T47D (cell line): ENCODE measurements around the gene ZNF431.

ENCODE experiments used
- DNase-seq, 2 experiments: peaks; one replicate each; pipeline versions ENCODE4 v3.0.0 to v3.0.0-alpha.2; 2011 to 2012; ENCODE audit warnings: low read depth in 1 of 2, low spot score in 1 of 2
- JUND ChIP-seq: IDR thresholded peaks from 2 replicates; pipeline ENCODE4 v1.6.1; 2012; ENCODE audit warnings: low read depth
- in situ Hi-C: cut with HindIII; loops from 2 replicates; pipeline ENCODE4 v1.10.0; 2016; ENCODE audit warnings: low sequenced_read_pairs, low pct_unique_long_range_greater_than_20kb

Gene ZNF431

DNA sequence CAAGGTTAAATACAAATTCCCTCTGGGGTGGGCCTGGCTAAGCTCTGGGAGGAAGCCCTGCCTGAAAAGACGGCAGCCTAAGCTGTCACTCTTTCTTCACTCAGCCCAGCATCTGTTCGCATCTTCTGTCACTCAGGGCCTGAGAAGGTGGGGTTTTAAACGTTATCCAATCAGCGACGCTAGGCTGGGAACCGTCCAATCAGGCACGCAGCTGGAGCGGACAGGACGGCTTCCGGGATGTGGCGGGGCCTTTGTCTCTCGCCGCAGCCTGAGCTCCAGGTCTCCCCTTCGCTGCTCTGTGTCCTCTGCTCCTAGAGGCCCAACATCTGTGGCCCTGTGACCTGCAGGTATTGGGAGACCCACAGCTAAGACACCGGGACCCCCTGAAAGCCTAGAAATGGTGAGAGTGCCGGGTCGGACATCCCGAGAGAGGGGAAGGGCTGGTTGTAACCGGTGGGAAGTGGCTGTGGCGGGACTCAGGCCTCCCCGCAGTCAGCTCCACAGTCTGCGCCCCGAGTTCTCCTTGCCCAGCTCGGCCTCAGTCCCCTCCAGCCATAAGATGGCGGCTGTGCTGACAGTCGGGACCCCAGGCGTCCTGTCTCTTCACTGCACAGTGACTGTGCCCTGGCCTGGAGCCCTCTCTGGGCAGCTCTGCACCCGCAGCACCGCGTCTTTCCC is at the start of gene ZNF431:
ZNF431 (plus strand) TSS at position 254 of the 678 bp plus-strand sequence; CDS start at position 398, 144 bp downstream.
- in situ Hi-C loops, result no loop called here
- peak; percentile 44 to 95 for DNase-seq
- TF ChIP-seq JUND, result no peak

DNA sequence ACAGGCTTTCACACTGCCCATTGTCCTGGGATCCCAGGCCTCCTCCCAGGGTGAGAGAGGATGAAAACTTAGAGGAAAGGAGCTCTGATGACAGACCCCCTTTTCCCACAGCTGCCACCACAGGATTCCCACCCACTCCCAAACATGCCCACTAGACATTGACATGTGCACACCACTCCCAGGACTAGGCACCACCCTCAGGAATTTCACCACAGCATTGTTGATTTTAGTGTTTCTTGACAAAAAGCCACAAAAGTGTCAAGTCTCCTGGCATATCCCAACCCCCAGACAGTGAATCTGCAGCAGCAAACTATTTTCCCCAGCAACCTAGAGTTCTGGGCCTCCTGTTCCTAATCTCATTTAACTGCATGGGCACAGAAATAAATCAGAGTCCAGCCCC is 49.7 kb upstream of the ZNF431 start:
- in situ Hi-C loops, result no loop called here
- TF ChIP-seq JUND, result no peak
- no peak for DNase-seq

DNA sequence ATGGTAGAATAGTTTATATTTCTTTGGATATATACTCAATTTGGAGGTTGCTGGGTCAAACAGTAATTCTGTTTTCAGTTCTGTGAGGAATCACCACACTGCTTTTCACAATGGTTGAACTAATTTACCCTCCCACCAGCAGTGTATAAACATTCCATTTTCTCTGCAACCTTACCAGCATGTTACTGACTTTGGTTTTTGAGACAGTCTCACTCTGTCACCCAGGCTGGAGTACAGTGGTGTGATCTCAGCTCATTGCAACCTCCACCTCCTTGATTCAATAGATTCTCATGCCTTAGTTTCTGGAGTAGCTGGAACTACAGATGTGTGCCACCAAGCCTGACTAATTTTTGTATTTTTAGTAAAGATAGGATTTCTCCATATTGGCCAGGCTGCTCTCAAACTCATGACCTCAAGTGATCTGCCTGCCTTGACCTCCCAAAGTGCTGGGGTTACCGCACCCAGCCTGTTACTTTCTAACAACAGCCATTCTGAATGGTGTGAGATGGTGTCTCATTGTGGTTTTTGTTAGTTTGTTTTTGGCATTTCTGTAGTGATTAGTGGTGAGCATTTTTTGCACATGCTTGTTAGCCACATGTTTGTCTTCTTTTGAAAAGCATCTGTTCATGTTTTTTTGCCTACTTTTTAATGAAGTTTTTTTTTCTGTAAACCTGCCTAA is 47.4 kb upstream of the ZNF431 start:
- in situ Hi-C loops, result no loop called here

DNA sequence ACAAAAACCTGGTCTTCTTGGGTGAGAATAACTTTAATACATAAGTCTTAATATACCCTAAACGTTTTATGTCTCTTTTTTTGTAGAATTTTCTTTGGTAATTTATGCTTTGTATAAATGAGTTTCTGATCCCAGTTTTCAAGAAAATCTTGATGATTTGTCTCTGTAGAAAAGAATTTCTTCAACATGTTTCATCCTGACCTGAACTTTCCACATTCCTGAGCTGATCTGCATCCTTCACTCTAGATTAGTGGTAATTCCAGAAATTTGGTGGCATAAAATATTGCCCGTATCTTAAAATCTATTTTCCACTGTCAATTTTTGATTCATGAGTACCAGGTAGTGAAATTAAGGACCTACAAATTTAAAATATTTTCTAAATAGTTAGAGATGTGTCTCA is 43.5 kb upstream of the ZNF431 start:
- in situ Hi-C loops, result no loop called here
- DNase-seq, result no peak
- TF ChIP-seq JUND, result no peak

More for the DNA sequence above, 47.4 kb upstream of the ZNF431 start:
- no peak for DNase-seq
- no peak for TF ChIP-seq JUND

DNA sequence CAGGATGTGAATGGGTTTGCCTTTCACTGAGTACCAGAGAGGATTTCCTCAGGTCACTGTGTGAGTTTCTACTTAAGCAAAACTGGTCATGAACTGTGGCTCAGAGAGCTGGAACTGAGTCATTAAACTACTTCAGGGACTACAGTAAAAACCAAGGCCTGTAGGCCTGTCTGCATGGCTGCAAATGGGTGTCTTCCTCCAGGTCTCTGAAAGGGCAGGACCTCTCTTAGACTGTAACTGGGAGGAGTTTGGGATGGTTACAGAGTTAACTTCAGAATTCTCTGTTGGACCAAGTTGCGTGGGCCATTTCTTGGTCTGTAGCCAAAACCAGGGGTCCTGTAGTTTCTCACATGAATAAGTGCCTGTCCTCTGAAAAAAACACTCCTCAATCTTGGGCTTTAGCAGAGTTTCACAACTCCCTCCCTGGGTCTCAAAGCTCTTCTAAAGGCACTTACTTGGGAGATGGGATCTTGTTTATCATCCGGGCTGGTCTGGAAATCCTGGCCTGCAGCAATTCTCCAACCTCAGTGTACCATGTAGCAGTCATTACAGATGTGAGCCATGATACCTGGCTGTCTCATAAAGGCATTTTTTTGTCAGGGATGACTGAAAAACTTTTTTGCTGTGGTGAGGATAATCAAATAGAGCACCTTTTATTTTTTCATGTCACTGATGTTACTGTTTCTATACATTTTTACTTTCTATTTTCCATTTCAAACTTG is 40.2 kb upstream of the ZNF431 start:
- in situ Hi-C loops, result no loop called here
- DNase-seq, result no peak
- TF ChIP-seq JUND, result no peak

DNA sequence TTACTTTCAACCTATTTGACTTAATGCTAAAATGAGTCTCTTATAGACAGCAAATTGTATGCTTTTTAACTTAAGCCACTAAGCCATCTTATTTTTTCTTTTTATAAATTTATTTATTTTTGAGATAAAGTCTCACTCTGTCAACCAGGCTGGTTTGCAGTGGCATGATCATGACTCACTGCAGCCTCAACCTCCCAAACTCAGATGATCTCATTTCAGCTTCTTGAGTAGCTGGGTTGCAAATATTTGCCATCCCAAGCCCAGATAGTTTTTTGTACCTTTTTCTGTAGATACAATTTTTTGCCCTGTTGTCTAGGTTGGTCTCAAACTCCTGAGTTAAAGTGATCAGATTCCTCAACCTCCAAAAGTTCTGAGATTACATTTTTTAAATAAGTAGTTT is 32.7 kb upstream of the ZNF431 start:
- DNase-seq, result no peak
- no peak for TF ChIP-seq JUND
- in situ Hi-C loops, result no loop called here

DNA sequence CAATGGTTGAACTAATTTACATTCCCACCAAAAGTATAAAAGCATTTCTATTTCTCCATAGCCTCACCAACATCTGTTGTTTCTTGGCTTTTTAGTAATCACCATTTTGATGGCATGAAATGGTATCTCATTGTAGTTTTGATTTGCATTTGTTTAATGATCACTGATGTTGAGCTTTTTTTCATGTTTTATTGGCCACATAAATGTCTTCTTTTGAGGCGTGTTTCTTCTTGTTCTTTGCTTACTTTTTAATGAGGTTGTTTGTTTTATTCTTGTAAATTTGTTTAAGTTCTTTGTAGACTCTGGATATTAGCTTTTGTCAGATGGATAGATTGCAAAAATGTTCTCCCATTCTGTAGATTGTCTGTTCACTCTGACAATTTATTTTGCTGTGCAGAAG is 31.7 kb upstream of the ZNF431 start:
- in situ Hi-C loops, result no loop called here
- DNase-seq, result no peak

DNA sequence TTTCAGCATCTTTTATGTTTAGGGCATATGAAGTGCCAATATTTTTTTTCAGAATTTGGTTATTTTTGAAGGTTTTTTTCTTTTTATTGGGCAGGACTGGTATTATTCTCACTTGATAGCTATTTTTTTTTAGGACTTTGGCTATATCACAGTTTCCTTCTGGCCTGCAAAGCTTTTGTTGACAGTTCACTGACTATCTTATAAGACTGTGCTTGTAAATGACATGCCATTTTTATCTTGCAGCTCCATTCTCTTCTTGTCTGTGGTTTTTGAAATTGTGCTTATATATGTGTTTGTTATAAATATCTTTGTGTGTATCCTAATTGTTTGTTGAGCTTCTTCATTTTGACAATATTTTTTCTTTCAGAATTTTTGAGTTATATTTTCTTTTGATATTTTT is 26.4 kb upstream of the ZNF431 start:
- DNase-seq, result no peak
- TF ChIP-seq JUND, result no peak
- in situ Hi-C loops, result no loop called here

More for the DNA sequence above, 31.7 kb upstream of the ZNF431 start:
- TF ChIP-seq JUND, result no peak

DNA sequence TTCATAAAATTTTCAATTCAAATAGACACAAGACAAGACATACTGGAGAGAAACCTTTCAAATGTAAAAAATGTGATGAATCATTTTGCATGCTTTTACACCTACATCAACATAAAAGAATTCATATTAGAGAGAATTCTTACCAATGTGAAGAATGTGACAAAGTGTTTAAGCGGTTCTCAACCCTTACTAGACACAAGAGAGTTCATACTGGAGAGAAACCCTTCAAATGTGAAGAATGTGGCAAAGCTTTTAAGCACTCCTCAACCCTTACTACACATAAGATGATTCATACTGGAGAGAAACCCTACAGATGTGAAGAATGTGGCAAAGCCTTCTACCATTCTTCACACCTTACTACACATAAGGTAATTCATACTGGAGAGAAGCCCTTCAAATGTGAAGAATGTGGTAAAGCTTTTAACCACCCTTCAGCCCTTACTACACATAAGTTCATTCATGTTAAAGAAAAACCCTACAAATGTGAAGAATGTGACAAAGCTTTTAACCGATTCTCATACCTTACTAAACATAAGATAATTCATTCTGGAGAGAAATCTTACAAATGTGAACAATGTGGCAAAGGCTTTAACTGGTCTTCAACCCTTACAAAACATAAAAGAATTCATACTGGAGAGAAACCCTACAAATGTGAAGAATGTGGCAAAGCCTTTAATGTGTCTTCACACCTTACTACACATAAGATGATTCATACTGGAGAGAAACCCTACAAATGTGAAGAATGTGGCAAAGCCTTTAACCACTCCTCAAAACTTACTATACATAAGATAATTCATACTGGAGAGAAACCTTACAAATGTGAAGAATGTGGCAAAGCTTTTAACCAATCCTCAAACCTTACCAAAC is 24.6 kb upstream of the ZNF431 start:
- in situ Hi-C loops, result no loop called here
- no peak for TF ChIP-seq JUND
- no peak for DNase-seq

DNA sequence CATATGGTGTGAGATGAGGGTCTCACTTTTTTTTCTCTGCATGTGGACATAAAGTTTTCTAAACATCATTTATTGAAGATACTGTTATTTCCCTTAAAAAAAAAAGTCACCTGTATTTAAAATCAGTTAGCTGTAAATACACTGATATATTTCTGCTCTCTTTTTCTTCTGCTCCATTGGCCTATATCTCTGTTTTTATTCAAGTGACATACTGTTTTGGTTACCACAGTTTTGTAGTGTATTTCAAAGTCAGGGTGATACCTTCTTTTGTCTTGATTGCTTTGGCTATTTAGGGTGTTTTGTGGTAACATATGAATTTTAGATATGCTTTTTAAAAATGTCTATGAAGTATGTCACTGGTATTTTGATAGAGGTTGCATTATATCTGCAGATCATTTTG is 15.8 kb upstream of the ZNF431 start:
- TF ChIP-seq JUND, result no peak
- no peak for DNase-seq
- in situ Hi-C loops, result no loop called here

DNA sequence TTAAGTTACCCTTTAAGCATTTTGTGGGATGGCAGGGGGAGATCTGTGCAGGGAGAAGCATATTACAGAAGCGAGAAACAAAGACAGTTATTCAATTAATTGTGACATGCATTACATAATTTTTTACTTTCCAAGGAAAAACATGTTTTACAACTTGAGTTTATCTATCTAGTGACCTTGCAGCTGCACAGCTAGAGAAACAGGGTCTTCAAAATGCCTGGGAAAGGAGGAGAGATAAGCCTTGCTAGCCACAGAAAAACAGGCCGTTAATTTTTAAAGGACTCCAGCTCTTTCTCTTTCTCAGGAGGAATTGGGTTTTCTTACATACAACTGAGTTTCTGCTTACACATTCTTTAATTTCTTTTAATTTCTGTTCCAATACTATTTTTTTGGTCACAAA is 14.8 kb upstream of the ZNF431 start:
- no peak for TF ChIP-seq JUND
- no peak for DNase-seq
- in situ Hi-C loops, result no loop called here

DNA sequence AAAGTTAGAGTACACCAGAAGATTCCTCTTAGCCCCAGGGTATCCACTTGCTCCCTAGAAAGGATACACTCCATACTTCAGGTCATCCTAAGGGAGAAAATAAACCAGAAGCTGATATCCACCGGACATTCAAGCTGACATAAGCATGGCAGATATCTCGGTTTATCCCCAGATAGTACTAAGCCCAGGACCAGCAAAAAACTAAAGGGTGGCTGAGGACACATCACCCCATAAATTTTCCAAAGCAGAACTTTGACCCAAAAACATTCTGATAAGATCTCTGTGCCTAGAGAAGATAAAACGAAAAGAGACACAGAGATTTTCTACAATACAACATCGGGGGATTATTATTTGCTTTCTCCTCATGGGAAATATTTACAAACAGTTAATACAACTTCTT is 13.9 kb upstream of the ZNF431 start:
- no peak for DNase-seq
- TF ChIP-seq JUND, result no peak
- in situ Hi-C loops, result no loop called here
